ENCODE data around the gene KRTAP5-1.
A peak's percentile ranks its signal among the peaks of the same experiment; 100 is the strongest.

Gene KRTAP5-1

GRCh38 chr11:1574933-1575242 lies 10.2 kb downstream of the KRTAP5-1 start:
- ChIA-PET POLR2A (interaction anchor here (0.8 to 0.9 kb wide), 2 partner anchors 28 to 265 kb away, joined by 3 read pairs; partner anchors contain the start of gene TOLLIP), CTCF (interaction anchor here (0.6 to 7.2 kb wide), 37 partner anchors 8 to 728 kb away, joined by 3 to 266 read pairs (median 5); partner anchors contain the start of genes KRTAP5-3 and KRTAP5-5)
- H3K4me3 ChIP-seq (ENCODE audit: low read depth, low read length), result no peak overlapping the region

GRCh38 chr11:1574238-1574932 lies 10.7 kb downstream of the KRTAP5-1 start:
- no peak overlapping the region for H3K4me3 ChIP-seq (ENCODE audit: low read depth, low read length)
- DNase-seq (ENCODE audit: low read depth, low spot score), result no peak
- ChIA-PET POLR2A (interaction anchor here (0.6 to 0.9 kb wide), 3 partner anchors 28 to 503 kb away, joined by 3 read pairs; partner anchors contain the start of gene TOLLIP), CTCF (interaction anchor here (0.6 to 7.2 kb wide), 41 partner anchors 9 to 727 kb away, joined by 3 to 266 read pairs (median 4); partner anchors contain the start of genes KRTAP5-3 and KRTAP5-5)
- peak; percentile 79 for TF ChIP-seq CTCF (IDR thresholded peaks at IDR 0.05; ENCODE audit: insufficient read depth, low read length, missing control alignments)

More at GRCh38 chr11:1574933-1575242, 10.2 kb downstream of the KRTAP5-1 start:
- no peak for TF ChIP-seq CTCF (IDR thresholded peaks at IDR 0.05; ENCODE audit: insufficient read depth, low read length, missing control alignments)
- no peak for DNase-seq (ENCODE audit: low read depth, low spot score)

GRCh38 chr11:1573903-1574237 lies 11.2 kb downstream of the KRTAP5-1 start:
- no peak for DNase-seq (ENCODE audit: low read depth, low spot score)
- ChIA-PET CTCF (interaction anchor here (1.0 to 7.2 kb wide), 18 partner anchors 10 to 531 kb away, joined by 3 to 266 read pairs (median 7); partner anchors contain the start of gene KRTAP5-3), POLR2A (interaction anchor here (0.6 to 1.1 kb wide), 5 partner anchors 9 to 503 kb away, joined by 3 read pairs; no protein-coding TSS in a partner anchor)
- no peak overlapping the region for H3K4me3 ChIP-seq (ENCODE audit: low read depth, low read length)
- TF ChIP-seq CTCF (IDR thresholded peaks at IDR 0.05; ENCODE audit: insufficient read depth, low read length, missing control alignments), result no peak

GRCh38 chr11:1573077-1573902 lies 11.8 kb downstream of the KRTAP5-1 start:
- no peak for DNase-seq (ENCODE audit: low read depth, low spot score)
- H3K4me3 ChIP-seq (ENCODE audit: low read depth, low read length), result no peak overlapping the region
- CTCF ChIA-PET, result interaction anchor here (1.0 to 7.2 kb wide), 13 partner anchors 9 to 532 kb away, joined by 3 to 266 read pairs (median 9); partner anchors contain the start of gene KRTAP5-3
- POLR2A ChIA-PET, result interaction anchor here (0.6 to 1.1 kb wide), 3 partner anchors 8 to 263 kb away, joined by 3 read pairs; no protein-coding TSS in a partner anchor
- TF ChIP-seq CTCF (IDR thresholded peaks at IDR 0.05; ENCODE audit: insufficient read depth, low read length, missing control alignments), result no peak

GRCh38 chr11:1572197-1573076 lies 12.6 kb downstream of the KRTAP5-1 start, which contains the start of gene DUSP8:
Gene DUSP8 (minus strand): TSS chr11:1572271. CDS start chr11:1565826, 6,445 bp downstream.
- POLR2A ChIA-PET, result interaction anchor here (1.1 kb wide), 1 partner anchor 8 kb away, joined by 3 read pairs; no protein-coding TSS in a partner anchor
- TF ChIP-seq CTCF (IDR thresholded peaks at IDR 0.05; ENCODE audit: insufficient read depth, low read length, missing control alignments), result no peak
- peak within 1 kb of the TSS; percentile 63 for H3K4me3 ChIP-seq (ENCODE audit: low read depth, low read length)
- CTCF ChIA-PET, result interaction anchor here (1.0 to 7.2 kb wide), 8 partner anchors 8 to 51 kb away, joined by 3 to 266 read pairs (median 14); no protein-coding TSS in a partner anchor
- no peak for DNase-seq (ENCODE audit: low read depth, low spot score)

Data from AG04449 (cell line).